ENCODE measurements around the gene SETDB1. TPM values are rescaled to one million over a fixed set of nuclear protein-coding genes. Genes with fewer than 3 reads are reported as not detected.

The SETDB1 gene
- total and polyA plus RNA-seq, 2 of the 8 experiments (the other 6 are each of a cell fraction or from before 2014, with no cell fraction given) = 27.5 to 48.8 TPM

DNA sequence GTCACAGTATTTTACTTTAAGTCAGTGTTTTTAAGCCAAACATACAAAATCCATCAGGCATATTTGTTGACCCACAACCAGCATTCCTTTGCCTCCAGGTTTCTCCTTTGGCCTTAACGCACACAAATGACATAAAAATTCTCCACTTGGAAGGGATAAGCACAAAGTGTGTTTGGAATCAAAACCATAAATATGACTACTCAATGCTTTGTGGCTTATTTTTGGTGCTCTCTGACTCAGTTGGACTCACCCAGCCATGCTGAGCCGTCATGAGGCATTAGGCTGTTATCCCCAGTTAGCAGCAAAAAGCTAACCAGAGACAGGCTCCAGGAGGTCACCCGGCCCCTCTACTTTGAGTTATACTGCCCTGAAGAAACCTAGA lies 83.0 kb downstream of the SETDB1 start (continued):
- TF ChIP-seq, protein P1, sequence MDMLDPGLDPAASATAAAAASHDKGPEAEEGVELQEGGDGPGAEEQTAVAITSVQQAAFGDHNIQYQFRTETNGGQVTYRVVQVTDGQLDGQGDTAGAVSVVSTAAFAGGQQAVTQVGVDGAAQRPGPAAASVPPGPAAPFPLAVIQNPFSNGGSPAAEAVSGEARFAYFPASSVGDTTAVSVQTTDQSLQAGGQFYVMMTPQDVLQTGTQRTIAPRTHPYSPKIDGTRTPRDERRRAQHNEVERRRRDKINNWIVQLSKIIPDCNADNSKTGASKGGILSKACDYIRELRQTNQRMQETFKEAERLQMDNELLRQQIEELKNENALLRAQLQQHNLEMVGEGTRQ (IDR thresholded peaks at IDR 0.05; ENCODE audit: low read length) = no peak
- TF ChIP-seq SP1 (IDR thresholded peaks at IDR 0.05; ENCODE audit: low read depth, low read length) (no peak), CREB1 (IDR thresholded peaks at IDR 0.05) (no peak), KDM4A (IDR thresholded peaks at IDR 0.05; ENCODE audit: low read depth, low read length, severe bottlenecking) (no peak), POLR2A (IDR thresholded peaks at IDR 0.05; ENCODE audit: control extremely low read depth in 1 of 2, low read depth in 2 of 2, low read length in 2 of 2) (no peak)

Data from H1 (cell line).